GM21526 (cell line): ENCODE results near the gene APOC4.
"Not testable (repeated sequence)": the region's sequence is repeated elsewhere in the genome, so short reads cannot be mapped to it uniquely, and the experiment has no call there.

ENCODE experiments used
- ATAC-seq: cut with Tn5 transposase; IDR thresholded peaks from one replicate; pipeline ENCODE4 v1.9.1; 2021; ENCODE audit warnings: moderate library complexity; ENCODE audit not compliant: unreplicated experiment, low FRiP score

The APOC4 gene

GRCh38 chr19:44914433-44915206 lies 27.4 kb upstream of the APOC4 start, which contains the start of gene APOC1:
TSS of gene APOC1 (plus strand) at chr19:44914608. CDS start at chr19:44914892, 284 bp downstream.
- ATAC-seq: peak; percentile 93

GRCh38 chr19:44924243-44924725 lies 17.8 kb upstream of the APOC4 start:
- ATAC-seq: no peak

DNA sequence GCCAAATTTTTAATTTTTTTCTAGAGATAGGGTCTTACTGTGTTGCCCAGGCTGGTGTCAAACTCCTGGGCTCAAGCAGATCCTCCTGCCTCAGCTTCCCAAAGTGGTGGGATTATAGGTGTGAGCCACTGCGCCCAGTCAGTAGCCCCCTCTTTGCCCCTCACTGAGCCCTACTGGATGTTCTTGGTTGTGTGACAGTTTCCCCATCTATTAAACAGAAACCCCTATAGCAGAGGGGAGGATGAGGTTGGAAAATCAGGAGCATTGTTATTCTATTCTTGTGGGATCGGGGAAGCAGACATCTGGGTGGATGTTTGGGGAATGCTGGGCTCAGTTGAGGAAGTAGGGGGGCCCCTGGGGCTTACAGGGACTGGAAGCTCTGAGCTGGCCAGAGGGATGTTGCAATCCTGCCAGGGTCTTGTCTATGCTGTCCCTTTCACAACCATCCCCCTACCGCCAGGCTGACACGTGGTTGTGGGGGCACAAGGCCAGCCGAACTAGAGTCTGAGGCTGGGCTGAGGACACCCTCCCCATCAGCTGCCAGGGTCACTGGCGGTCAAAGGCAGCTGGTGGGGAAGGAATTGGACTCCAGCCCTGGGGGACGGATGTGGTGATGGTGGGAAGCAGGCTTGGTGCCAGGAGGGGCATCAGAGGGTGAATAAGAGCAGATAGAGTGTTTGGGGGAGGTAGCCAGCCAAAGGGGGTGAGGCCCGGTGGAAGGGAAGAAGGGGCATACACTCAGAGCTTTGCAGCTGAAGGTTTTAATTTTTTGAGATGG lies 16.7 kb upstream of the APOC4 start:
- ATAC-seq: no peak

GRCh38 chr19:44926245-44927077 lies 15.6 kb upstream of the APOC4 start:
- not testable (repeated sequence) for ATAC-seq

- ATAC-seq: no peak
Measured at GRCh38 chr19:44927746-44928145, 14.3 kb upstream of the APOC4 start.

DNA sequence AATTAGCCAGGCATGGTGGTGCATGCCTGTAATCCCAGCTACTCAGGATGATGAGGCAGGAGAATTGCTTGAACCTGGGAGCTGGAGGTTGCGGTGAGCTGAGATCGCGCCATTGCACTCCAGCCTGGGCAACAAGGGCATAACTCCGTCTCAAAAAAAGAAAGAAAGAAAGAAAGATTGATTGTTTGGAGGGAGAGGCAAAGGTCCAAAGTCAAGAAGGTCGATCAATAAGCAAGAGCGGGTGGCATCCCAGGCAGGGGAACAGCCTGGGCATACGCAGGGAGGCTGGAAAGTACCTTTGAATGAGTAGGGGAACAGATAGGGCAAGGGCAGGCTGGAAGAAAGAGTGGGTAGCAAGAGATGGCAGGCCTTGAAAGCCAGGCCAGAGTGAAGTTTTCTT lies 11.9 kb upstream of the APOC4 start:
- no peak for ATAC-seq

DNA sequence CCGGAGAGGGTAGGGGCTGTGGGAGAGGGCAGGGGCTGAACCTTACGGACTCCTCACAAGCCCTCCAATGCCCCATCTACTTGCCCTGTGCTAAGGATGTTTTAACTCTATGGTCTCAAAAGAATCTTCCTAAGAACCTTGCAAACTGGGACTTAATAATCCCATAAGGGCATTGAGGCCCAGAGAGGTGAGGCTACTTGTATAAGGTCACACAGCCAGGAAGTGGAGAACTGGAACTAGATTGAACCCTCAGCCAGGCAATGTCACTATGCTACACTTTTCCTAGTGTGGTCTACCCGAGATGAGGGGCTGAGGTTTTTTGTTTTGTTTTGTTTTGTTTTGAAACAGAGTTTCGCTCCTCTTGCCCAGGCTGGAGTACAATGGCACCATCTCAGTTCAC lies 10.5 kb upstream of the APOC4 start:
- ATAC-seq: no peak

GRCh38 chr19:44939668-44940067 lies 2.4 kb upstream of the APOC4 start:
- no peak for ATAC-seq

GRCh38 chr19:44943801-44944249 lies 1.8 kb downstream of the APOC4 start:
- ATAC-seq: peak; percentile 54

GRCh38 chr19:44947041-44947581 lies 5.1 kb downstream of the APOC4 start:
- no peak for ATAC-seq

GRCh38 chr19:44948237-44948636 lies 6.2 kb downstream of the APOC4 start:
- no peak for ATAC-seq

GRCh38 chr19:44948763-44949374 lies 6.8 kb downstream of the APOC4 start:
- no peak for ATAC-seq

- no peak for ATAC-seq
Measured at GRCh38 chr19:44949550-44949949, 7.5 kb downstream of the APOC4 start.

DNA sequence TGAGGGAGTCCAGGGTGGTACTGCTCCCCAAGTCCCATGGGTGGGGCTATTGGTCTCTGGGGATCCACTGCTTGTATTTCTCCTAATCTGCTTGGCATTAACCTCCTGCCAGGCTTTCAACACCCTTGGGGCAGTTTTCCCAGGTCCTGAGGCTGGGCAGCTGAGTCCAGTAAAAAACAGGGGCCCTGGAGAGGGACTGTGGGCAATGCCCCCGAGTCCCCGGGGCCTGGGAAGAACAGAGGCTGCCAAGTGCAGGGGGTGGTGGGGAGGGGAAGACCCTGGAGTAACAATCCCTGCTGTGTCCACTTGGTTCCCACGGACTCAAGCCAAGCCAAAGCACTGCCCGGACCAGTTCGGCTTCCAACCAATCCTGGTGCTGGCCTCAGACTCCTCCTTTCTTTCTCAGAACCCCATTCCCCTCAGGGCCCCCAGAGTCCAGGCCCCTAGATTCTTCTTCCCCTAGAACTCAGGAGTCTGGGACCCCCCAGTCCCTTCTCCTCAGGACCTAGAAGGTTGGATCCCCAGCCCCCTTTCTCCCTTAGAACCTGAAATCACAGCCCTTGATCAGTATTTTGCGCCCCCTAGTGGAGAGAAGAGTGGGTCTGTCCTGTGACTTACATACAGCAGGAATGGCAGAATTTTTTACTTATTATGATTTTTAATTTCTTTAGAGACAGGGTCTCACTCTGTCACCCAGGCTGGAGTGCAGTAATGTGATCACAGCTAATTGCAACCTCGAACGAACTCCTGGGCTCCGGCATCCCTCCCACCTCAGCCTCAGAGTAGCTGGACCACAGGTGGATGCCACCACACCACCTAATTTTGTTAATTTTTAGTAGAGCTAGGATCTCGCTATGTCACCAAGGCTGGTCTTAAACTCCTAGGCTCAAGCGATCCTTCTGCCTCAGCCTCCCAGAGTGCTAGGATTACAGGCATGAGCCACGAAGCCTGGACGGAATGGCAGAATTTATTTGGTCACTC lies 9.4 kb downstream of the APOC4 start:
- no peak for ATAC-seq

- ATAC-seq: no peak
Measured at GRCh38 chr19:44954278-44954648, 12.2 kb downstream of the APOC4 start.

DNA sequence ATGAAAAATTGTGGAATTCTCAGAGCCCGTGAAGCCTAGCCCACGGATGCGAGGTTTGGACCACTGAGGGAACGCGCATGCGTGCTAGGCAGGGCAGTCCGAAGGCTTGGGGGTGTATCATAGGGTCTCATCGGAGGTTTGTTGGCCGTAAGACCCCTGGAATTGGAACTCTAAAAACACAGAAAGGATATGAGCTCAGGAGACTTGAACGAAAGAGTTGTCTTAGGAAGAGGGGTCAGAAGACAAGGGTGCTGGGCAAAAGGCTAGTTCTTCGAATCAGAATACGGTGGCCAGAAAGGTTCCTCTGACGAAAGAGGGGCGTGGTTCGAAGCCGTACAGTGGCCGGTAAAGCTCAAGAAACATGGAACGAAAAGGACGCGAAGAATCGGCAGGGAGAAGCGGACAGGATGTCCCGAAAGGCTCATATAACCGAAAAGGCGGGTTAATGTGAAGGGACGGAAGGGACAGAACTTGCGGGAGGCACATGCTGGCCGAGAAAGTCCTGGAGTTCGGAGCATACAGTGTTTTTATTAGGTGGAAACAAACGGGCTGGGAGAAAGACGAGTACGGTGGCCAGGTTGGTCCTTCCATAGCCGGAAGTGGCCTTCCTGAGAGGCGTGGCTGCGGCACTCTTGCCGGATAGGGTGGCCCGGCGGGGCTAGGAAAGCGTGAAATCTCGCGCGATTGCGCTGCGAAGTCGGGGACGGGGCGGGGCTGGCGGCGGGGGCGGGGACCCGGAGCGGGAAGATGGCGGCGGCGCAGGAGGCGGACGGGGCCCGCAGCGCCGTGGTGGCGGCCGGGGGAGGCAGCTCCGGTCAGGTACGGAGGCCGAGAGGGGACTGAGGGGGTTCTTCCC lies 12.8 kb downstream of the APOC4 start, which contains the start of gene CLPTM1:
TSS of gene CLPTM1 (plus strand) at position 732 of the 856 bp plus-strand sequence. CDS start at position 748, 16 bp downstream.
- ATAC-seq: peak; percentile 69

GRCh38 chr19:44955505-44956439 lies 13.7 kb downstream of the APOC4 start:
- peak; percentile 23 for ATAC-seq
